H1 (cell line): ENCODE results near the gene POU6F2. TPM values are rescaled to one million over a fixed set of nuclear protein-coding genes. Genes with fewer than 3 reads are reported as not detected.
A peak's percentile ranks its signal among the peaks of the same experiment; 100 is the strongest.

ENCODE experiments used
- CTCF ChIA-PET: fragments of 300-600 bp; sonication (Branson Sonifier 250); formaldehyde crosslinking; loops from one replicate; lab custom pipeline; 2021; ENCODE audit not compliant: partially characterized antibody; lab: Charles Lee
- POLR2A ChIA-PET: fragments of 300-600 bp; sonication (Branson Sonifier 250); formaldehyde crosslinking; loops from one replicate; lab custom pipeline; 2021; ENCODE audit warnings: inconsistent platforms; ENCODE audit not compliant: partially characterized antibody; lab: Charles Lee
- DNase-seq, 2 experiments: peaks; one replicate each; pipeline versions ENCODE4 v3.0.0 to v3.0.0-alpha.2; 2010 to 2022; ENCODE audit warnings: low spot score in 2 of 2, low read depth in 1 of 2, mixed read lengths in 1 of 2
- FAIRE-seq: peaks from 2 replicates; lab custom pipeline; 2011; peaks lifted over from hg19 to GRCh38; lab: Jason Lieb, UNC
- H2AFZ ChIP-seq: 2 replicates; pipeline ENCODE4 v1.8.1; 2012; ENCODE audit warnings: low read length, inconsistent platforms
- H2AK5ac ChIP-seq: 2 replicates; pipeline ENCODE4 v1.6.1; 2013; ENCODE audit warnings: low read depth, low read length
- H2BK120ac ChIP-seq: replicated peaks from 2 replicates; pipeline ENCODE3; 2013; ENCODE audit warnings: low read depth, low read length, inconsistent platforms
- H2BK12ac ChIP-seq: 2 replicates; pipeline ENCODE4 v1.6.1; 2013; ENCODE audit warnings: low read depth, low read length
- H2BK15ac ChIP-seq: 2 replicates; pipeline ENCODE4 v1.6.1; 2013; ENCODE audit warnings: low read length
- H2BK20ac ChIP-seq: 2 replicates; pipeline ENCODE4 v1.6.1; 2013; ENCODE audit warnings: low read length
- H2BK5ac ChIP-seq: 2 replicates; pipeline ENCODE4 v1.6.1; 2013; ENCODE audit warnings: low read depth, low read length
- H3K14ac ChIP-seq: 2 replicates; pipeline ENCODE4 v1.6.1; 2013; ENCODE audit warnings: inconsistent platforms; ENCODE audit not compliant: insufficient read length
- H3K18ac ChIP-seq: 2 replicates; pipeline ENCODE4 v1.6.1; 2013; ENCODE audit warnings: low read length; ENCODE audit errors: extremely low read depth
- H3K23ac ChIP-seq: 2 replicates; pipeline ENCODE4 v1.6.1; 2013; ENCODE audit warnings: inconsistent platforms; ENCODE audit not compliant: insufficient read length
- H3K23me2 ChIP-seq: 2 replicates; pipeline ENCODE4 v1.6.1; 2013; ENCODE audit warnings: low read depth, low read length
- H3K27ac ChIP-seq: 2 replicates; pipeline ENCODE4 v1.6.1; 2011; ENCODE audit warnings: low read depth, low read length, inconsistent platforms
- H3K27me3 ChIP-seq, 4 experiments: replicated peaks in 1 of 4; 1 replicate in 1 of 4; 2 replicates in 3 of 4; pipeline versions ENCODE4 v1.6.1 to v1.8.1; 2011 to 2013; ENCODE audit warnings: low read length in 3 of 4, mild to moderate bottlenecking in 3 of 4, inconsistent platforms in 2 of 4, mixed read lengths in 2 of 4, moderate library complexity in 1 of 4; ENCODE audit not compliant: control insufficient read depth in 3 of 4, insufficient read depth in 3 of 4; ENCODE audit errors: extremely low read depth in 1 of 4
- H3K36me3 ChIP-seq, 4 experiments: 2 replicates each; pipeline versions ENCODE4 v1.6.1 to v1.8.1; 2011 to 2013; ENCODE audit warnings: mild to moderate bottlenecking in 4 of 4, low read length in 3 of 4, moderate library complexity in 2 of 4, control low read depth in 1 of 4, inconsistent platforms in 1 of 4; ENCODE audit not compliant: insufficient read depth in 4 of 4, control insufficient read depth in 2 of 4
- H3K4ac ChIP-seq: replicated peaks from 2 replicates; pipeline ENCODE3; 2013; ENCODE audit warnings: low read length, low read depth, mixed read lengths, inconsistent platforms; ENCODE audit not compliant: insufficient read length
- H3K4me1 ChIP-seq, 4 experiments: replicated peaks in 1 of 4; 1 replicate in 1 of 4; 2 replicates in 3 of 4; pipeline versions ENCODE4 v1.6.1 to v1.8.1; 2011 to 2013; ENCODE audit warnings: low read length in 3 of 4, inconsistent platforms in 2 of 4, mixed read lengths in 1 of 4; ENCODE audit not compliant: insufficient read depth in 4 of 4, control insufficient read depth in 3 of 4
- H3K4me2 ChIP-seq, 2 experiments: 2 replicates each; pipeline versions ENCODE4 v1.6.1 to v1.8.1; 2011 to 2013; ENCODE audit warnings: low read depth in 2 of 2, low read length in 2 of 2, control low read depth in 1 of 2, inconsistent platforms in 1 of 2, mild to moderate bottlenecking in 1 of 2; ENCODE audit not compliant: insufficient read depth in 1 of 2
- H3K4me3 ChIP-seq, 4 experiments: fragments of 200-600, 300-600 bp in 1 of 4; sonication (generic), shearing (Covaris generic), sonication (Bioruptor Twin) in 1 of 4; 2 replicates each; pipeline versions ENCODE4 v1.5.1 to v1.8.1; 2011 to 2016; ENCODE audit warnings: low read length in 4 of 4, low read depth in 3 of 4, control low read depth in 2 of 4, inconsistent platforms in 2 of 4, mild to moderate bottlenecking in 2 of 4, mixed read lengths in 1 of 4, moderate library complexity in 1 of 4; ENCODE audit not compliant: insufficient read depth in 2 of 4; ENCODE audit errors: extremely low read depth in 1 of 4
- H3K56ac ChIP-seq: replicated peaks from 2 replicates; pipeline ENCODE3; 2013; ENCODE audit warnings: low read depth, mild to moderate bottlenecking, mixed read lengths, low read length, inconsistent platforms; ENCODE audit not compliant: insufficient read length
- H3K79me1 ChIP-seq: 2 replicates; pipeline ENCODE4 v1.6.1; 2013; ENCODE audit warnings: low read depth, low read length, control low read depth
- H3K79me2 ChIP-seq, 2 experiments: 2 replicates each; pipeline versions ENCODE4 v1.6.1 to v1.8.1; 2012 to 2013; ENCODE audit warnings: low read length in 2 of 2, mild to moderate bottlenecking in 2 of 2, inconsistent platforms in 1 of 2; ENCODE audit not compliant: insufficient read depth in 2 of 2, control insufficient read depth in 1 of 2
- H3K9ac ChIP-seq, 4 experiments: replicated peaks in 1 of 4; 1 replicate in 1 of 4; 2 replicates in 3 of 4; pipeline versions ENCODE4 v1.6.1 to v1.8.1; 2011 to 2013; ENCODE audit warnings: low read depth in 3 of 4, low read length in 3 of 4, control low read depth in 2 of 4, mild to moderate bottlenecking in 2 of 4, moderate library complexity in 2 of 4, inconsistent platforms in 1 of 4; ENCODE audit errors: extremely low read depth in 1 of 4
- H3K9me3 ChIP-seq, 2 experiments: 2 replicates each; pipeline versions ENCODE4 v1.6.1 to v1.8.1; 2012 to 2013; ENCODE audit warnings: mild to moderate bottlenecking in 2 of 2, moderate library complexity in 2 of 2, control low read depth in 1 of 2, inconsistent platforms in 1 of 2, low read depth in 1 of 2, low read length in 1 of 2, mixed read lengths in 1 of 2; ENCODE audit not compliant: insufficient read depth in 2 of 2
- H4K20me1 ChIP-seq, 2 experiments: replicated peaks in 1 of 2; 2 replicates each; pipeline versions ENCODE3 to v1.8.1; 2011 to 2013; ENCODE audit warnings: inconsistent platforms in 2 of 2, low read length in 2 of 2, mild to moderate bottlenecking in 1 of 2; ENCODE audit not compliant: insufficient read depth in 2 of 2, control insufficient read depth in 1 of 2
- H4K5ac ChIP-seq: 2 replicates; pipeline ENCODE4 v1.6.1; 2013; ENCODE audit warnings: low read length, low read depth, mixed read lengths, inconsistent platforms; ENCODE audit not compliant: insufficient read length
- H4K8ac ChIP-seq: 2 replicates; pipeline ENCODE4 v1.8.0; 2013; ENCODE audit warnings: mild to moderate bottlenecking, moderate library complexity, low read length, inconsistent platforms; ENCODE audit not compliant: insufficient read depth; ENCODE audit errors: extremely low read depth
- H4K91ac ChIP-seq: replicated peaks from 2 replicates; pipeline ENCODE3; 2013; ENCODE audit warnings: low read length, mixed read lengths, inconsistent platforms; ENCODE audit not compliant: insufficient read length
- WGBS, 2 experiments: shearing (Covaris generic) in 1 of 2; methylation state at CpG; one replicate each; pipeline versions ENCODE4 v1.1.6 to v1.1.7; 2013 to 2015; ENCODE audit warnings: low lambda C conversion rate in 2 of 2, mixed read lengths in 2 of 2, inconsistent platforms in 1 of 2, low coverage in 1 of 2, missing lambda C conversion rate in 1 of 2; ENCODE audit not compliant: insufficient replicate concordance in 2 of 2, insufficient coverage in 1 of 2, insufficient read length in 1 of 2; ENCODE audit errors: extremely low coverage in 1 of 2, missing lambda C conversion rate in 1 of 2; 5-methylcytosine and 5-hydroxymethylcytosine counted together
- polyA plus RNA-seq, 7 experiments: library from polyadenylated mRNA; depleted of rRNA in 3 of 7; stranded (reverse) in 5 of 7; unstranded in 2 of 7; fragments of >200 nt in 5 of 7; fragments of 200-250 nt in 2 of 7; gene quantifications; 1 replicate in 5 of 7; 2 replicates in 1 of 7; 4 replicates in 1 of 7; pipeline versions ENCODE4 v1.2.1 to v1.2.3, GENCODE V29; 2011 to 2013; ENCODE audit warnings: missing spikeins in 2 of 7, mixed read lengths in 2 of 7
- total RNA-seq: library from RNA; stranded (reverse); fragmentation: NEBNext Ultra II Directional; extraction: Animal tissue kit (Norgen Biotek cat#: 25700); gene quantifications from 2 replicates; pipeline ENCODE4 v1.2.1, GENCODE V29; 2021
- TF ChIP-seq, protein P1 (sequence below): IDR thresholded peaks from 2 replicates; pipeline ENCODE4 v1.6.1; 2012; ENCODE audit warnings: inconsistent platforms

POU6F2 gene
- total and polyA plus RNA-seq, 2 of the 8 experiments (the other 6 are each of a cell fraction or from before 2014, with no cell fraction given), result 1.1 to 2.0 TPM

DNA sequence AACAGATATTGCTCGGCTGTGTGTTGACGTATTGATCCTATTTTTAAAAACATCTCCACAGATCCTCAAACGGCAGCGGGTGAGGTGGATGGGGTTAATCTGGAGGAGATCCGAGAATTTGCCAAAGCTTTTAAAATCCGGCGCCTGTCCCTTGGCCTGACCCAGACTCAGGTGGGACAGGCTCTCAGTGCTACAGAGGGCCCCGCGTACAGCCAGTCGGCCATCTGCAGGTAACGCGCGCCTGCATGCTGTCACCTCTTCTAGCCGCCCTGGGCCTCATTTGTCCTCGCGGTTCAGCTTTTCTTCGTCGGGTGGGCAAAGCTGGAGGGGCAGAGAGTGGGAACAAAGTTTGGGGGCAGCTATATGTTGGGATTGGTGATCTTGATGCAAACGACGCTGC is 482.8 kb downstream of the POU6F2 start:
- ChIA-PET CTCF (interaction anchor here (0.9 to 1.9 kb wide), 6 partner anchors 9 to 531 kb away, joined by 3 to 5 read pairs (median 4); no protein-coding TSS in a partner anchor), POLR2A (interaction anchor here (0.6 kb wide), 1 partner anchor 14 kb away, joined by 3 read pairs; no protein-coding TSS in a partner anchor)
- Histone ChIP-seq H3K14ac (no peak overlapping the region), H3K23me2 (no peaks in the 10 kb centered on the region), H3K27ac (no peak overlapping the region), H3K4me2 (no peak overlapping the region), H2BK120ac (no peak overlapping the region), H2BK20ac (no peak overlapping the region), H3K27me3 (no peaks in the 10 kb centered on the region), H3K79me2 (no peaks in the 10 kb centered on the region), H2BK12ac (no peak overlapping the region), H3K23ac (no peak overlapping the region), H2AK5ac (no peak overlapping the region), H3K4me3 (no peak overlapping the region), H2BK15ac (0 out of 2 replicates have a peak overlapping the region, but pooled peaks have one; percentile 47), H3K4me1 (peaks cover 0 to 4% (median 2%) of the 10 kb centered on the region in 4 experiments), H3K18ac (no peak overlapping the region), H3K9ac (no peak overlapping the region), H3K9me3 (no peaks in the 10 kb centered on the region), H4K91ac (no peak overlapping the region), H4K8ac (peak overlapping the region; percentile 22; the same call in 1 of the 2 replicates), H3K36me3 (no peaks in the 10 kb centered on the region), H3K4ac (no peak overlapping the region), H4K20me1 (no peaks in the 10 kb centered on the region), H4K5ac (no peak overlapping the region), H3K79me1 (no peaks in the 10 kb centered on the region), H2AFZ (0 out of 2 replicates have a peak overlapping the region, but pooled peaks have one; percentile 12), H2BK5ac (no peak overlapping the region), H3K56ac (no peak overlapping the region)
- 94% methylated on average over 20 of the region's 20 CpGs; no CpG with 5 or more reads in 1 of the 2 experiments for WGBS, 2 experiments
- TF ChIP-seq, protein P1, sequence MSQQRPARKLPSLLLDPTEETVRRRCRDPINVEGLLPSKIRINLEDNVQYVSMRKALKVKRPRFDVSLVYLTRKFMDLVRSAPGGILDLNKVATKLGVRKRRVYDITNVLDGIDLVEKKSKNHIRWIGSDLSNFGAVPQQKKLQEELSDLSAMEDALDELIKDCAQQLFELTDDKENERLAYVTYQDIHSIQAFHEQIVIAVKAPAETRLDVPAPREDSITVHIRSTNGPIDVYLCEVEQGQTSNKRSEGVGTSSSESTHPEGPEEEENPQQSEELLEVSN, result no peak
- FAIRE-seq (no peak), DNase-seq (no peak)
